ENCODE measurements around the gene CROCC2. TPM values are rescaled to one million over a fixed set of nuclear protein-coding genes. Genes with fewer than 3 reads are reported as not detected.

Gene CROCC2
- polyA plus RNA-seq, 1 of the 3 experiments (the other 2 are of a cell fraction), result not detected

- no peak overlapping the region for H3K27ac ChIP-seq (ENCODE audit: low read depth in 2 of 2, low read length in 1 of 2)
- no peak overlapping the region for H3K4me2 ChIP-seq
- H3F3A ChIP-seq (replicated peaks; ENCODE audit: insufficient read depth), result no peaks in the 10 kb centered on the region
- no peak overlapping the region for H3K9ac ChIP-seq
- H3K36me3 ChIP-seq (replicated peaks in 1 of 2; ENCODE audit: control insufficient read depth in 1 of 2, insufficient read depth in 2 of 2, low read length in 1 of 2), result no peaks in the 10 kb centered on the region
- H3K9me2 ChIP-seq, result no peaks in the 10 kb centered on the region
- 47% methylated on average over 13 of the region's 14 CpGs for WGBS (ENCODE audit: low lambda C conversion rate)
- ChIA-PET POLR2A (no interaction called here), CTCF (no interaction called here)
- H2AFZ ChIP-seq (ENCODE audit: low read depth), result no peak overlapping the region
- no peaks in the 10 kb centered on the region for H4K20me1 ChIP-seq (ENCODE audit: insufficient read depth)
- peaks cover 0 to 33% of the 10 kb centered on the region in 2 experiments; a peak in 1 of 4 replicates for H3K4me1 ChIP-seq (ENCODE audit: control insufficient read depth in 1 of 2, insufficient read depth in 2 of 2, low read depth in 1 of 2, low read length in 1 of 2)
- no peak for TF ChIP-seq MAX (IDR thresholded peaks at IDR 0.05; ENCODE audit: low read depth)
- TF ChIP-seq NFIC (IDR thresholded peaks at IDR 0.05; ENCODE audit: borderline replicate concordance), result no peak
- no peak for TF ChIP-seq YY1 (IDR thresholded peaks at IDR 0.05; ENCODE audit: low read depth)
- TF ChIP-seq IRF3 (IDR thresholded peaks at IDR 0.05; ENCODE audit: low read depth, low read length), result no peak
- TF ChIP-seq EZH2phosphoT487 (IDR thresholded peaks at IDR 0.05; ENCODE audit: borderline replicate concordance, low read depth), result no peak
- no peak for TF ChIP-seq GATA2 (CRISPR knock-in tag; IDR thresholded peaks at IDR 0.05)
- no peak for TF ChIP-seq FOXM1 (IDR thresholded peaks at IDR 0.05; ENCODE audit: low read depth)
- no peak for TF ChIP-seq RFX5 (IDR thresholded peaks at IDR 0.05; ENCODE audit: low read length)
- no peak for TF ChIP-seq RCOR1 (IDR thresholded peaks at IDR 0.05; ENCODE audit: low read length)
- TF ChIP-seq, protein P1, sequence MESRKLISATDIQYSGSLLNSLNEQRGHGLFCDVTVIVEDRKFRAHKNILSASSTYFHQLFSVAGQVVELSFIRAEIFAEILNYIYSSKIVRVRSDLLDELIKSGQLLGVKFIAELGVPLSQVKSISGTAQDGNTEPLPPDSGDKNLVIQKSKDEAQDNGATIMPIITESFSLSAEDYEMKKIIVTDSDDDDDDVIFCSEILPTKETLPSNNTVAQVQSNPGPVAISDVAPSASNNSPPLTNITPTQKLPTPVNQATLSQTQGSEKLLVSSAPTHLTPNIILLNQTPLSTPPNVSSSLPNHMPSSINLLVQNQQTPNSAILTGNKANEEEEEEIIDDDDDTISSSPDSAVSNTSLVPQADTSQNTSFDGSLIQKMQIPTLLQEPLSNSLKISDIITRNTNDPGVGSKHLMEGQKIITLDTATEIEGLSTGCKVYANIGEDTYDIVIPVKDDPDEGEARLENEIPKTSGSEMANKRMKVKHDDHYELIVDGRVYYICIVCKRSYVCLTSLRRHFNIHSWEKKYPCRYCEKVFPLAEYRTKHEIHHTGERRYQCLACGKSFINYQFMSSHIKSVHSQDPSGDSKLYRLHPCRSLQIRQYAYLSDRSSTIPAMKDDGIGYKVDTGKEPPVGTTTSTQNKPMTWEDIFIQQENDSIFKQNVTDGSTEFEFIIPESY (IDR thresholded peaks at IDR 0.05; ENCODE audit: borderline replicate concordance, low read depth), result no peak
- TF ChIP-seq MXI1 (IDR thresholded peaks at IDR 0.05; ENCODE audit: low read depth, low read length), result no peak
- TF ChIP-seq USF2 (IDR thresholded peaks at IDR 0.05; ENCODE audit: borderline replicate concordance, low read depth, low read length), result no peak
- TF ChIP-seq ELF1 (IDR thresholded peaks at IDR 0.05), result no peak
- no peak for TF ChIP-seq TAF1 (IDR thresholded peaks at IDR 0.05; ENCODE audit: borderline replicate concordance, low read depth, low read length)
- no peak overlapping the region for H3K4me3 ChIP-seq (ENCODE audit: low read depth in 2 of 2, low read length in 1 of 2)
- no peaks in the 10 kb centered on the region for H3K79me2 ChIP-seq (ENCODE audit: insufficient read depth)
- H3K9me3 ChIP-seq, result no peaks in the 10 kb centered on the region
- no peaks in the 10 kb centered on the region for H3K27me3 ChIP-seq (ENCODE audit: insufficient read depth)
- no peak for DNase-seq
Measured at GRCh38 chr2:240952496-240953246, 46.5 kb downstream of the CROCC2 start.
